ENCODE results near the gene ACOT7.
"Not testable (repeated sequence)": the region's sequence is repeated elsewhere in the genome, so short reads cannot be mapped to it uniquely, and the experiment has no call there.

ACOT7 gene

DNA sequence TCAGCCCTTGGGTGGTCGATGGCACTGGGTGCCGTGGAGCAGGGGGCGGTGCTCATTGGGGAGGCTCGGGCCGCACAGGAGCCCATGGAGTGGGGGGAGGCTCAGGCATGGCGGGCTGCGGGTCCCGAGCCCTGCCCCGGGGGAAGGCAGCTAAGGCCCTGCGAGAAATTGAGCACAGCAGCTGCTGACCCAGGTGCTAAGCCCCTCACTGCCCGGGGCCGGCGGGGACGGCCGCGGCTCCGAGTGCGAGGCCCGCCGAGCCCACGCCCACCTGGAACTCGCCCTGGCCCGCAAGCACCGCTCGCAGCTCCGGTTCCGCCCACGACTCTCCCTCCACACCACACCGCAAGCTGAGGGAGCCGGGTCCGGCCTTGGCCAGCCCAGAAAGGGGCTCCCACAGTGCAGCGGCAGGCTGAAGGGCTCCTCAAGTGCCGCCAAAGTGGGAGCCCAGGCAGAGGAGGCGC lies 2.2 kb upstream of the ACOT7 start:
- not testable (repeated sequence) for DNase-seq

DNA sequence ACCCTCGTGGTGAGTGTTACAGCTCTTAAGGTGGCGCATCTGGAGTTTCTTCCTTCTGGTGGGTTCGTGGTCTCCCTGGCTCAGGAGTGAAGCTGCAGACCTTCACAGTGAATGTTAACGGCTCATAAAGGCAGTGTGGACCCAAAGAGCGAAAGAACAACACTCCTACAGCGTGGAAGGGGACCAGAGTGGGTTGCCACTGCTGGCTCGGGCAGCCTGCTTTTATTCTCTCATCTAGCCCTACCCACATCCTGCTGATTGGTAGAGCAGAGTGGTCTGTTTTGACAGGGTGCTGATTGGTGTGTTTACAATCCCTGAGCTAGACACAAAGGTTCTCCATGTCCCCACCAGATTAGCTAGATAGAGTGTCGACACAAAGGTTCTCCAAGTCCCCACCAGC lies 1.6 kb upstream of the ACOT7 start:
- not testable (repeated sequence) for DNase-seq

- DNase-seq, result no peak
Measured at GRCh38 chr1:6392809-6393399, 663 bp downstream of the ACOT7 start.

DNA sequence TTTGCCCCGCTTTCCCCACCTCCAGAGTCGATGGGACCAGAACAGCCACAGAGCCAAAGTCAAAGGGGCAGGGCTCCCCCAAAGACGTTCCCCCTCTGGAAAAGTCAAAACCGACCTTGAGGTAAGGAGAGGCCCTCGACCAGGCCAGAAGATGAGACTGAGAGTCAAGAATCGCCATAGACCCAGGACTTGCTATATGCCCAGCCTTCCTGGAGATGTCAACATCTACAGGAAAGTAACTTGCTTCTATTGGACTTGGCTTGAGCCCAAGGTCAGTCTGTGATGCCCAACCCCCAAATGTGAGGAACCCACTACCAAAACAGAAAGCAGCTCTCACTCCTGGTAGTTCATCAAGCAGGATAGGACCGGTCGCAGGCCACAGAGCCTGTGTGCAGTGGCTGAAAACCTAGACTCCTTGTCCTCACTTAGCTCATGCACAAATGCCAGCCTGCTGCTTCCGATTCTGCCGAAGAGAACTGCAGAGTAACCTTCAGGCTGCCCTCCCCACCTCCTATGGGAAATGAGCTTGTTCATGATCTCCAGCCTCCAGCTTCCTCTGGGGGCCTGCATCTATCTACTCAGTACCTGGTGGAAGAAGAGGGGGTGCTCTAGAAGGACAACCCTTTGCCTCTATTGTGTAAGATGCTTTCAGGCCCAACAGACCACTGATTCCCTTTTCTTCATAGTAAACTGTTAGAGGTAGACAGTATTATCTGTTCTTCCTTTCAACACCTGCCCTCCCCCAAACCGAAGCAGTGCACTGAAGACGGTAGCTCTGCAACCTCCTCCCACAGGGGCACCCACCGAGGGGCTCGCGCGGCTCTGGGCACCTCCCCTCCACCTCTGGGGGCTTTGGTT lies 1.4 kb downstream of the ACOT7 start:
- DNase-seq, result peak in 1 of 5 donors; percentile 17

DNA sequence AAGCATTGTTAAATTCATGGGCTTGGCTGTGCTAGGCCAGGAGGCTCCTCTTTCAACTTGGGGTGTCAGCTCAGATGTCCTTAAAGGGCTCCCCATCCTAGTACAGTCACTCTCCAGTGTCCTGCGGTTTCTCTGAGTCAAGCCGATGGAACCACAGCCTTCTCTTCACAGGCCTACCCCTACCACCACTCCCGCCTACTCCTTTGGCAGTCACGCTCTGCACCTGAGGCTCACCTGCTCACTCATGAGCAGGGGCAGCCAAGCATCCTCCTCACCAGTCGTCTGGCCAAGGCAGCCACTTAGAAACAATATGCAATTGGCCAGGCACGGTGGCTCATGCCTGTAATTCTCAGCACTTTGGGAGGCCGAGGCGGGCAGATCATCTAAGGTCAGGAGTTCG lies 3.6 kb downstream of the ACOT7 start:
- DNase-seq, result no peak

GRCh38 chr1:6386371-6386949 lies 7.1 kb downstream of the ACOT7 start:
- no peak for DNase-seq

DNA sequence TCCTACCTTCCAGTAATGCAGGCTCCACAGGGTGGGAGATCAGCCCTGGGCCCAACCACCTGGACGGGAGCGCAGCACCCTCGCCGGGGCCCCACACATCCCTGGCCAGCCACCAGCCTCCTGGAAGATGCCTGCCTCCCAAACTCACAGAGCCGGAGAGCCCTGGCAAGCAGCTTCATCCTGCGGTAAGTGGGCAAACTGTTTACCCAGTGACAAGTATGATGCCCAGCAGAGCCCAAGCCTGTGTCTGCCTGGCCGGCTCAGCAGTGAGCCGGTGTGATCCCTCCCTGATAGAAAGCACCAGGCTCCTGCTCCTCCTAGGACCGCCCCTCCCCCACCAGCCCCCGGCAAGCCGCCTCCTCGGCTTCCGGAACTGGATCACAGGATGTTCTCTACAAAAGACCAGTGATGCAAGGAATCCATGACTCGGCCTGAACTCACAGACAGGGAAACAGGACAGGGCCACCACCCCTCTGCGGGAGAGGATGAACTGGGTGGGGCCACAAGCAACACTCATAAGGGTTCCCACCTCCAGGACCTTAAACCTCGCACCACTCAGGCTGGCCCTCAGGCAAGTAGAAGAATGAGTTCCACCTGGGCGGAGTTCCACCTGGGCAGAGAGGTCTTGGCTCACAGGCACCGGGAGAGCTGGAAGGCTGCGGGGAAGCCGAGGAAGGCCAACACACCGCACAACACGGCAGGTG lies 7.9 kb downstream of the ACOT7 start:
- DNase-seq, result no peak

- no peak for DNase-seq
Measured at GRCh38 chr1:6384962-6385361, 8.6 kb downstream of the ACOT7 start.

DNA sequence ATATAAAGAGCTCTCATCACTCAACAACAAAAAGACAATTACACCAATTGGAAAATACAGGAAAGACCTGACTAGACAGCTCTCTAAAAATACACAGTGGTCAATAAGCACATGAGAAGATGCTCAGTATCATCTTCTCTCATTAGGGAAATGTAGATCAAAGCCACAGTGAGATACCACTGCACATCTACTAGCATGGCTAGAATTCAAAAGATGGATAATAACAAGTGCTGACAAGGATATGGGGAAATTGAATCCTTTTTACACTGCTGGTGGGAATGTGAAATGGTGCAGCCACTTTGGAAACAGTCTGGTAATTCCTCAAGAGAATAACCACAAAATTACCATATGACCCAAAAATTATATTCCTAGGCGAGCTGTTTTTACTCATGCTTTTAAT lies 9.4 kb downstream of the ACOT7 start:
- no peak for DNase-seq

DNA sequence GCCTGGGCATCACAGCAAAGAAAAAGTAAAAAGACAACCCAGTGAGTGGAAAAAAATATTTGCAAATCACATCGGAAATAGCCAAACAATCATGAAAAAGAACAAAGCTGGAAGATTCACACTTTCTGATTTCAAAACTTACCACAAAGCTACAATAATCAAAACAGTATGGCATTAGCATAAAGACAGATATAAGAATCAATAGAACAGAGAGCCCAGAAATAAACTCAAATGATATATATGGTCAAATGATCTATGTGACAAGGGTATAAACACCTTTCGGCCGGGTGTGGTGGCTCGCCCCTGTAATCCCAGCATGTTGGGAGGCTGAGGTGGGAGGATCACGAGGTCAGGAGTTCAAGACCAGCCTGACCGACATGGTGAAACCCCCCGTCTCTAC lies 13.5 kb downstream of the ACOT7 start:
- DNase-seq, result no peak

DNA sequence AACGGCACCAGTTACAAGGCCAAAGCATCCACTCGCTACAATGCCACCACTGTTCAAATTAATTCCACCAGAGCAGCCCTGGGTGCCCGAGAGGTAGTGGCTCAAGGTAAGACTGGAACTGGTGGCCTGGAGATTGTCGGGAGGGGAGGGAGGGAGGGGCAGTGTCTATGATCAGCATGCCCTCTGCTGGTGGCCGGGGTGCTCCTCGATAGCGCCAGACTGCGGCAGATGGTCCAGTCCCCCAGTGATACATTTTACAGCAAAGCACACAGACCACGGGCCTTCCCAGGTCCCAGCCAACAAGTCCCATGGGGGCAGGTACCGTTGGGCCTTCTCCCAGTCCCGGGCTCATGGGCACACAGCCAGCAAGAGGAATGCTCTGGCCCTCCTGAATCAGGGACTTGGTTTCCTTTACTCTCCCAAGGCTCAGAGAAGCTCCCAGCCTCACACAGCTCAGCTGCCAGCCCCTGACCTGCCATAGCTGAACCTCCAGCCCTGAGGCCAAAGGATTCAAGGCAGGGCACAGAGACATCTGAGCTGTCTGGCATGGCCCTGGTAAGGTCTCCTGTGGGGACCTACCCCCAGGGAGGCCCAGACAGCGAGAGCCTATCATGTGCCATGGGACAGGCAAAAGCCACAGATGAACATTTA lies 15.3 kb downstream of the ACOT7 start:
- DNase-seq, result no peak

DNA sequence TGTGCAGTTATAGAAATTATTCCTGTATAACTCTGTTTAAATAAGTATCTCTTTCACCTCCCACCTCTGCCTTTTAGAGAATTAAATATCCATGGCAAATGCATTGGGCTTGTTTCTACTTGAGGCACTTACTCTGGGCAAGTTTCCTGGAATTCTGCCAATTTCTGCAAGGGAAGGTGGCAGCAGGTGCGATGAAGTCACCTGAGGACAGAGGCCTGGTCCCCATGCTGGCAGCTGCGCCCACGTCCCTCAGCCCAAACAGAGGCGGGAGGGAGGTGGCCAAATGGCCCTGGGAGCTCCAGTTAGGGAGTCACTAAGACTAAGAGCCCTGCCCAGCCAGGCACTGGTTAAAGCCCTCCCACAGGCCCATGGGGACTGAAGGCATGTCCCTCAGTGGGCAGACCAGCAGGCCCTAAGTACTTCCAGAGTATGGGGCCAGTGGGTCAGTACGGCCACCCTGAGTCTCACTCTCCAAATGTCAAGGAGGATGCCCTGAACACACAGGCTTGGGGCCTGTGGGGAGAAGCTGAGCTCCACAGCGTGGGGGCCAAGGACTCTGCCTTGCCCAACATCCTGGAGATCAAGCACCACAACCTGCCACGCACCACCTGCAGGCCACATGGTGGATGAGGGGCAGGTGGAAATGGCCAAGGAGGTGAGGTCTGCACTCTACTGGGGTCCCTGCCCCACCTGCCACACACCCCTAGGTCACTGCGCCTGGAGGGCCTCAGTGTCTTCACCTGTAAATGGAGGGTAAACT lies 19.4 kb downstream of the ACOT7 start:
- DNase-seq, result no peak

DNA sequence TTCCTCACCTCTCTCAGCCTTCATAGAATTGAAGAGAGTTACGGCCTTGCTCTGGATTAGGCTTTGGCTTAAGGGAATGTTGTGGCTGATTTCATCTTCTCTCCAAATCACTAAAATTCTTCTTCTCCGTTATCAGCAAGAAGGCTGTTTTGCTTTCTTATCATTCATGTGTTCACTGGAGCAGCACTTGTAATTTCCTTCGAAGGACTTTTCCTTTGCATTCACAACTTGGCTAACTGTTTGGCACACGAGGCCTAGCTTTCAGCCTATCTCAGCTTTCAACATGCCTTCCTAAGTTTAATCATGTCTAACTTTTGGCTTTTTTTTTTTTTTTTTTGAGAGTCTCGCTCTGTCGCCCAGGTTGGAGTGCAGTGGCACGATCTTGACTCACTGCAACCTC lies 21.3 kb downstream of the ACOT7 start:
- not testable (repeated sequence) for DNase-seq

DNA sequence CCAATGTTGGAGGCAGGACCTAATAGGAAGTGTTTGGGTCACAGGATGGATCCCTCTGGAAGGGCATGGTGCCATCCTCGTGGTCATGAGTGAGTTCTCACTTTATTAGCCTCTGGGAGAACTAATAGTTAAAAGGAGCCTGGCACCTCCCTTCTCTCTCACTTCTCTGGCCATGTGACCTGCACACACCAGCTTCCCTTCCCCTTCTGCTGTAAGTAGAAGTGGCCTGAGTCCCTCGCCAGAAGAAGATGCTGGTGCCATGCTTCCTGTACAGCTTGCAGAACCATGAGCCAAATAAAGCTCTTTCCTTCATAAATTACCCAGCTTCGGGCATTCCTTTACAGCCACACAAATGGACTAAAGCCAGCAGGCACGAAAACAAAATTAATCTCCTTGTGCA lies 23.6 kb downstream of the ACOT7 start:
- DNase-seq, result no peak

GRCh38 chr1:6367381-6368012 lies 26.1 kb downstream of the ACOT7 start:
- DNase-seq, result no peak

GRCh38 chr1:6365047-6365446 lies 28.5 kb downstream of the ACOT7 start:
- peak in 3 of 5 donors; percentile 30 to 41 (median 38) for DNase-seq

DNA sequence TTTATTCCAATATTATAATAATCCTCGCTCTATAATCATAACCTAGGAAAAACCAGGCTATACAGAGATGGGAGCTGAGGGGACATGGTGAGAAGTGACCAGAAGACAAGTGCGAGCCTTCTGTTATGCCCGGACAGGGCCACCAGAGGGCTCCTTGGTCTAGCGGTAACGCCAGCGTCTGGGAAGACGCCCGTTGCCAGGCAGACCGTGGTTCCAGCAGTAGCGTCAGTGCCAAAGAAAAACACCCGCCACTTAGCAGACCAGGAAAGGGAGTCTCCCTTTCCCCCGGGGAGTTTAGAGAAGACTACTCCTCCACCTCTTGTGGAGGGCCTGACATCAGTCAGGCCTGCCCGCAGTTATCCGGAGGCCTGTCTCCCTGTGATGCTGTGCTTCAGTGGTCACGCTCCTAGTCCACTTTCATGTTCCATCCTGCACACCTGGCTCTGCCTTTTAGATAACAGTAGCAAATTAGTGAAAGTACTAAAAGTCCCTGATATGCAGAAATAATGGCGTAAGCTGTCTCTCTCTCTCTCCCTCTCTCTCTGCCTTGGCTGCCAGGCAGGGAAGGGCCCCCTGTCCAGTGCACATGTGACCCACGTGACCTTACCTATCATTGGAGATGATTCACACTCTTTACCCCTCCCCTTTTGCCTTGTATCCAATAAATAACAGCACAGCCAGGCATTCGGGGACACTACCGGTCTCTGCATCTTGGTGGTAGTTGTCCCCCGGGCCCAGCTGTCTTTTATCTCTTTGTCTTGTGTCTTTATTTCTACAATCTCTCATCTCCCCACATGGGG lies 30.3 kb downstream of the ACOT7 start:
- DNase-seq, result not testable (repeated sequence)

- no peak for DNase-seq
Measured at GRCh38 chr1:6361124-6361775, 32.3 kb downstream of the ACOT7 start.

GRCh38 chr1:6360517-6361070 lies 33.0 kb downstream of the ACOT7 start:
- DNase-seq, result no peak

DNA sequence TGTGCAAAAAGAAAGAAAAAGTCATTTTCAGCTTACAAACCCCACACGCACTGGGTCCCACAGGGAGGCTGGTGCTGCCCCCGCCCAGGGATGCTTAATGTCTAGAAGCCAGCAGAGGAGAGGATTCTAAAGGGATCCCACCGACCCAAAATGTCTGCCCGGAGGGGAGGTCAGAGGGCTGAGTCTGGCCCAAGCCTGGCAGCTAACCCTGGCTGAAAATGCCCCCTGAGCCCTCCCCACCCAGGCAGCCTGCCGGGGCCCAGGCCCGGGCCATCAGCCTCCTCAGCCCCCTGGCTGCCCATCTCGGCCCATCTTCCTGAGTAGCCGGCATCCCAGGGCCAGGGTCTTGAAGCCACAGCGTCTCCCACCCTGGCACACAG lies 33.5 kb downstream of the ACOT7 start:
- DNase-seq, result no peak

Measured in T-helper 1 cell (primary cell).